Natural killer cell treated with Interleukin-12 subunit alpha and Interleukin-12 subunit beta and Interleukin-15 and Interleukin-18, amount 100 ng/mL, for 72 hours (primary cell): ENCODE measurements around the gene EIF2A. TPM values are rescaled to one million over a fixed set of nuclear protein-coding genes. Genes with fewer than 3 reads are reported as not detected.
"Not testable (repeated sequence)": the region's sequence is repeated elsewhere in the genome, so short reads cannot be mapped to it uniquely, and the experiment has no call there.

Source experiments
- ATAC-seq, 2 donors: fragments of 150-1000 bp; cut with Tn5 transposase in 1 of 2; sonication (Bioruptor Pico), chemical (Tn5 transposase) in 1 of 2; 2 replicates each; pipeline ENCODE4 v1.10.0; 2021
- DNase-seq: peaks from one replicate; pipeline ENCODE4 v3.0.0; 2022; ENCODE audit warnings: low spot score
- H3K27ac Mint-ChIP-seq, 2 donors: 1 replicate in 1 of 2; 2 replicates in 1 of 2; pipeline ENCODE4 v1.8.0; 2022; ENCODE audit warnings: mixed read lengths in 2 of 2, mild to moderate bottlenecking in 1 of 2, moderate library complexity in 1 of 2
- H3K27me3 Mint-ChIP-seq, 2 donors: 1 replicate in 1 of 2; 2 replicates in 1 of 2; pipeline ENCODE4 v1.8.0; 2022; ENCODE audit warnings: mixed read lengths in 2 of 2
- H3K36me3 Mint-ChIP-seq: one replicate; pipeline ENCODE4 v1.8.0; 2022; ENCODE audit warnings: mixed read lengths
- H3K4me1 Mint-ChIP-seq, 2 donors: 1 replicate in 1 of 2; 2 replicates in 1 of 2; pipeline ENCODE4 v1.8.0; 2022; ENCODE audit warnings: low read depth in 2 of 2, mixed read lengths in 2 of 2, mild to moderate bottlenecking in 1 of 2
- H3K4me3 Mint-ChIP-seq: one replicate; pipeline ENCODE4 v1.8.0; 2022; ENCODE audit warnings: mixed read lengths
- H3K9me3 Mint-ChIP-seq: 2 replicates; pipeline ENCODE4 v1.8.0; 2022; ENCODE audit warnings: mixed read lengths
- total RNA-seq, 2 donors: library from RNA; stranded (reverse); gene quantifications; one replicate each; pipeline ENCODE4 v1.2.3, GENCODE V29; 2022

Gene EIF2A
- total RNA-seq, 2 donors from 2014 or later = 98.0 to 114 TPM

DNA sequence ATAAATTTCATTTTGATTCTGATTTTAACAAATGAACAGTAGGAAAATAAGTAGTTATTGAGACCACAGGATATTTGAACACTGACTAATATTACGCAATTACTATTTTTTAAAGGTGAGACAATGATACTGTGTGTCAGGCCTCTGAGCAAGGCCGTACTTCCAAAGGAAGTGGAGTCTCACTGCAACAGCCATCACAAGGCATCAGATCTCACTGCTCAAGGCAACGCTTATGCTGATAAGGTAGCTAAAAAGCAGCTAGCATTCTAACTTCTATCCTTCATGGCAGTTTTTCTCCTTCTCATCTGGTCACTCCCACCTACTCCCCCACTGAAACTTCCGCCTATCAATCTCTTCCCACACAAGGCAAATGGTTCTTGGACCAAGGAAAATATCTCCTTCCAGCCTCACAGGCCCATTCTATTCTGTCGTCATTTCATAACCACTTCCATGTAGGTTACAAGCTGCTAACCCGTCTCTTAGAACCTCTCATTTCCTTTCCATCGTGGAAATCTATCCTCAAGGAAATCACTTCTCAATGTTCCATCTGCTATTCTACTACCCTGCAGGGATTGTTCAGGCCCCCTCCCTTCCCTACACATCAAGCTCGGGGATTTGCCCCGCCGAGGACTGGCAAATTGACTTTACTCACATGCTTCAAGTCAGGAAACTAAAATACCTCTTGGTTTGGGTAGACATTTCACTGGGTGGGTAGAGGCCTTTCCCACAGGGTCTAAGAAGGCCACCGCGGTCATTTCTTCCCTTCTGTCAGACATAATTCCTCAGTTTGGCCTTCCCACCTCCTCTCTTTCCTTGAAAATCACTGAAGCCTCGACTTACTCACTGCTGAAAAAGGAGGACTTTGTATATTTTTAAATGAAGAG lies 54.3 kb downstream of the EIF2A start:
- H3K27me3 Mint-ChIP-seq, H3K36me3 Mint-ChIP-seq, H3K9me3 Mint-ChIP-seq, ATAC-seq, DNase-seq: not testable (repeated sequence)
- peak overlapping the region; percentile 97 for H3K4me3 Mint-ChIP-seq
- H3K27ac Mint-ChIP-seq = peak overlapping the region in 1 of 2 donors; percentile 99
- H3K4me1 Mint-ChIP-seq = peaks cover 27 to 44% of the 10 kb centered on the region in 2 donors

DNA sequence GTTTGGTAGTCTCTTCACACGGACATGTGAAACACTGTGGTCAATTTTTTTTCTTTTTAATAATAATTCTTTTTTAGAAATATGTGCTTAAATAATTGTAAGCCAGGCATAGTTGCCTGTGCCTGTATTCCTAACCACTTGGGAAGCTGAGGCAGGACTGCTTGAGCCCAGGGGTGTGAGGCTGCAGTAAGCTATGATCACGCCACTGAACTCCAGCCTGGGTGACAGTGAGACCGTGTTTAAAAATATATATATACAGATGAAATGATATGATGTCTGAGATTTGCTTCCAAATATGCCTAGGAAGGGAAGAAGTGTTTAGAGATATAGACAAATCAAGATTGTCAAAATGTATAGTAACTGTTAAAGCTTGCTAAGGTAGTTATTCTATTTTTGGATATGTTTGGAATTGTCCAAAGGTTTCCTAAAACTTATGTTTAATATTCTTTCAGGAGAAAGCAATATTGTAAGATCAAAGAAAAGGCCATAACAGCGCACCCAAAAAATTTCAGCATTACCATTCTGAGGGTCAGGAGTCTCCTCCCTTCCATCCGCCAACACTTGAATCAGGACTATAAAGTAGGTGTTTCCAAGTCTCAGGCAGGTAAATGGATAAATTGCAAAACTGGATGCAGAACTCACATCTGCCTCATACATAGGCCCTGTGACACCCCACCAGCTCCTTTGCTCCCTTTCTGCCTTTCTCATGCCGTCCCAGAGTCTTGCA lies 56.0 kb downstream of the EIF2A start:
- Mint-ChIP-seq H3K4me1 (peaks cover 36 to 59% of the 10 kb centered on the region in 2 donors), H3K36me3 (peaks cover 14% of the 10 kb centered on the region), H3K9me3 (no peaks in the 10 kb centered on the region), H3K27me3 (no peaks in the 10 kb centered on the region), H3K27ac (peak overlapping the region; percentile 98 to 99), H3K4me3 (peak overlapping the region; percentile 97)
- DNase-seq (no peak), ATAC-seq (no peak)

DNA sequence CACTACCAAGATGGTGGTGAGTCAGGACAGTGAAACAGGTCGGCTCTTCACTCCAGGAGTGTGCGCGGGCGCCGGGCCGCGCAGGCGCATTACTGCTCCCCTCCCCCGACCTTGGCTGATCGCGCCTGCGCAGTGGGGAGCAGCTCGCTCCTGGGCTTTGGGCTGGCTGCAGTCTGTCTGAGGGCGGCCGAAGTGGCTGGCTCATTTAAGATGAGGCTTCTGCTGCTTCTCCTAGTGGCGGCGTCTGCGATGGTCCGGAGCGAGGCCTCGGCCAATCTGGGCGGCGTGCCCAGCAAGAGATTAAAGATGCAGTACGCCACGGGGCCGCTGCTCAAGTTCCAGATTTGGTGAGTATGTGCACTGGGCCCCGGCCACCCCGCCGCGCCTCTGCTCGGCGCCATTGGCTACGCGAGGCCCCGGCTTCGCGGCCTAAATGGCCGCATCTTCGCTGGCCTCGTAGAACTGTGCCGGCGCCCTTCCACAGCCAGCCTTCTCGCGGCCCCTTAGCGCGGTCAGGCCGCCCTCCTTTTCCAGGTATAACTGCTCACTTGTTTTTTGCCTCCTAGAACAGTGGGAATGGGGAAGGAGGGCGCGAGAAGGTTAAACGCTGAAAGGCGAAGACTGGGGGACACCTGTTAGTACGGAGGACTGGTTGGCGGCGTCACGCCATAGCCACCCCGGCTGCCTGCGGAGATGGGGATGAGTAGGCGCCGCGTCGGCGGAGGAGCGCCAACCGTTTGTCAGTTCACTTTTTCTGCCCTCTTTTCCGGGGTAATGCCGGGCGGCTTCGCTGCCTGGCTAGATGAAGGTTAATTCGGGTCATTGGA lies 56.8 kb downstream of the EIF2A start, which contains the start of gene SELENOT:
Gene SELENOT (plus strand): TSS at position 169 of the 827 bp plus-strand sequence. CDS start 42 bp downstream, at position 211.
- Mint-ChIP-seq H3K27ac (peak within 1 kb of the TSS; percentile 98 to 99), H3K4me3 (peak within 1 kb of the TSS; percentile 97), H3K36me3 (peaks cover 16% of the 10 kb centered on the region), H3K27me3 (no peaks in the 10 kb centered on the region), H3K4me1 (peaks cover 40 to 67% of the 10 kb centered on the region in 2 donors), H3K9me3 (no peaks in the 10 kb centered on the region)
- DNase-seq (peak; percentile 95), ATAC-seq (peak; percentile 94 to 95)

DNA sequence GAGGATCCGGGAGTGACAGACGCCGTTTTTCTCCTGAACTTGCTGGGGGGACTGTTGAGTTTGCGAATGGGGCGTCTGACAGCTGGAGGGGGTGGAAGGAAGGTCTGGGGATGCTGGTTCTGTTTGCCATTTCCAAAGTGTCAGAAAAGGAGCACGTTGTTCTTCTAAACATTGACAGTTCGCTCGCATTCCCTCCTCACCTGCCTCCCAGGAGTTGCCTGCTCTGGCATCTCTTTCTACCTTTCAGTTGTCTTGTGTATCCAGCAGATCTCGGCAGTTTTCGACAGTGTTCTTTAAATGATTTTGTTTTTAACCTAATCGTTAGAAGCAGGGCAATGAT lies 57.4 kb downstream of the EIF2A start:
- Mint-ChIP-seq H3K27ac (peak overlapping the region; percentile 98 to 99), H3K27me3 (no peaks in the 10 kb centered on the region), H3K4me3 (peak overlapping the region; percentile 97), H3K4me1 (peaks cover 42 to 70% of the 10 kb centered on the region in 2 donors), H3K36me3 (peaks cover 16% of the 10 kb centered on the region), H3K9me3 (no peaks in the 10 kb centered on the region)
- peak in 1 of 2 donors; percentile 1 for ATAC-seq
- no peak for DNase-seq

DNA sequence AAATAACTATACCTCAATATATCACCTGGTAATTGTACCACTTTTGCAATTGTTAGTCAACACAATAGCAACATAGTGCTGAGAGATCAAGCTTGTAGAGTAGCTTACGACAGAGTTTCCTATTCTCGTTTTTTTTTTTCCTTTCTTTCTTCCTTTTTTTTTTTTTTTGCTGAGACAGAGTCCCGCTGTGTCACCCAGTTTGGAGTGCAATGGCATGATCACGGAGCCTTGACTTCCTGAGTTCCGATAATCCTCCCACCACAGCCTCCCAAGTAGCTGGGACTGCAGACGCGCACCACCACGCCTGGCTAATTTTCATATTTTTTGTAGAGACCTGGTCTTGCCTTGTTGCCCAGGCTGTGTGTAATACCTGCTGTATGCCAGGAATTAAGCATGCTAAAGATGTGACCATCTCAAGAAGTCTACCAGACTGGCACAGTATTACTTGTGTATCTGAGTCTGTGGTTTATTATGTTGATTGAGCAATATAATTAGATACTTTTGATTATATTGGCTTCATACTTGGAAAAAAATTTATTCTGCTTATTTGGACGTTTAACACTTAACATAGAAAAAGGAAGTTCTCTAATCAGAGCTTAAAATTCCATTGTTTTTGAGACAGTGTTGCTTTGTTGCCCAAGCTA lies 59.5 kb downstream of the EIF2A start:
- H3K4me3 Mint-ChIP-seq = peak overlapping the region; percentile 83
- DNase-seq = no peak

DNA sequence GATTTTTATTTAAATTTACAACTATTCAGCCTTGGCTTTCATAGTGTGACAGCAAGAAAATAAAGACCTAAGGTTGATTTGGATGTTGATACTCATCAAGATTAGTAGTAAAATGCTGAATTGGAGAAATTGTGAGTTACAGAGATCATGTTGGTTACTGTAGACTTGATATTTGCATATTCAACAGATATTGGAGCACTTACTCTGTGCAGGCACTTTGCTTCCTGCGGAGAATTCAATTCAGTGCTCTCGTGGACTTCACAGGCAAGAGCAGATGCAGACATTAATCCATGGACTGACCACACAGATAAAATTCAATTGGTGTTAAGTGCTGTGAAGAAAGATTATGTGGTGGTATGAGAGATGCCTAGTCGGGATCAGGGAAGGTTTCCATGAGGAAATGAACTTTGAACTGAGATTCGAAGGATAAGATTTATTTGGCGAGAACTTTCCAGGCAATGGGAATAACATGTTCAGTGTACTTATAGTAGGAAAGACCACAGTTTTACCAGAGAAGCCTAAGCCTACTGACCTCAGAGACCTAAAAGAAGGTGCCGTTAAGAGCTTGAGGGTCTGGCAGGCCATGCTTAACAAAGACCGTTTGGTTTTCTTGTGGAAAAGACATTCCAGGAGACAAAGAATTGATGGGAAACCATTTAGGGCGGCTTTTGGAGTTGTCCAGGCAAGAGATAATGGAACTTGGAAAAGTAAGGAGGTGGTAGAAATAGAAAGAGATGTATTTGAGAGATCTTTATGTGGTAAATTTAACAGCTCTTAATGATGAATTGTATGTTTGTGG lies 60.9 kb downstream of the EIF2A start:
- Mint-ChIP-seq H3K36me3 (peaks cover 16% of the 10 kb centered on the region), H3K27ac (peak overlapping the region; percentile 81 to 98), H3K4me3 (peak overlapping the region; percentile 20), H3K4me1 (peaks cover 50 to 74% of the 10 kb centered on the region in 2 donors), H3K27me3 (no peaks in the 10 kb centered on the region), H3K9me3 (no peaks in the 10 kb centered on the region)
- ATAC-seq = no peak
- no peak for DNase-seq

More for the DNA sequence above, 59.5 kb downstream of the EIF2A start:
- Mint-ChIP-seq H3K36me3 (peaks cover 16% of the 10 kb centered on the region), H3K27ac (peak overlapping the region; percentile 81 to 98), H3K9me3 (no peaks in the 10 kb centered on the region), H3K27me3 (no peaks in the 10 kb centered on the region), H3K4me1 (peaks cover 57 to 80% of the 10 kb centered on the region in 2 donors)
- no peak for ATAC-seq

DNA sequence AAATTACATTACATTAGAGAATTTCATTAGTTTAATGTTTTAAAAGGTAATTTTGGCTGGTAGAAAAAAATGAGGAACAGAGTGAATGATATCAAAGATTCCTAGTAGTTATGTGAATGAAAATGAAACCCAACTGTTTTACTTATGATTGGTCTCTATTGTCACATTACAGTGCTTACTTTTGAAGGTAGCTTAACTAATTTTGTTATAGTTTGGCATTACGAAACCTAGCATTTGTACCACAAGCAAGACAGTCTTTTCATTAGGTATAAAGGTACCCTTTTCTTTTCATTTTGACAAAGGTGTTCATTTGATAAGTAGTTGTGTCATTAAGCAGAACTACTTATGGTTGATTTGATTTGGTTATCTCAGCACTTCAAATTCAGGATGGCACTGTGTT lies 63.4 kb downstream of the EIF2A start:
- Mint-ChIP-seq H3K4me1 (peaks cover 56 to 79% of the 10 kb centered on the region in 2 donors), H3K27me3 (no peaks in the 10 kb centered on the region), H3K9me3 (no peaks in the 10 kb centered on the region), H3K27ac (peak overlapping the region; percentile 60), H3K36me3 (peaks cover 33% of the 10 kb centered on the region), H3K4me3 (peak overlapping the region; percentile 56)
- DNase-seq (no peak), ATAC-seq (no peak)

DNA sequence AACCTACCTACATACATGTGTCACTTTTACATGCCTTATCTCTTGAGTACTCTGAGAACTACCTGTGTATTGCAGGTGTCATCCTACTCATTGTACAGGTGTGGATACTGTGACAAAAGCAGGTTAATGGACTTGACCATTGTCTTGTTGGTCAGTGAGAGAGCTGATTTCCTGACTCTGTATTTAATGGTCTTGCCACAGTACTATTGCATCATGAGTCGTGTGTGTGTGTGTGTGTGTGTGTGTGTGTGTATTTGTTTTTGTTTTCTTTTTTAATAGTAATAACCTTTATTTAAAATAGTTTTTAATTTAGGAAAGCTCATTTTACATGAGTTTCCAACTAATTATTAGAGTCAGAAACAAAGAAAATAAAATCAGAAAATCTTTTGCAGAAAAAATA lies 64.2 kb downstream of the EIF2A start:
- Mint-ChIP-seq H3K4me3 (peak overlapping the region; percentile 56), H3K27ac (peak overlapping the region; percentile 60), H3K9me3 (no peaks in the 10 kb centered on the region), H3K27me3 (no peaks in the 10 kb centered on the region), H3K4me1 (peaks cover 55 to 77% of the 10 kb centered on the region in 2 donors), H3K36me3 (peaks cover 31% of the 10 kb centered on the region)
- DNase-seq = no peak
- no peak for ATAC-seq

DNA sequence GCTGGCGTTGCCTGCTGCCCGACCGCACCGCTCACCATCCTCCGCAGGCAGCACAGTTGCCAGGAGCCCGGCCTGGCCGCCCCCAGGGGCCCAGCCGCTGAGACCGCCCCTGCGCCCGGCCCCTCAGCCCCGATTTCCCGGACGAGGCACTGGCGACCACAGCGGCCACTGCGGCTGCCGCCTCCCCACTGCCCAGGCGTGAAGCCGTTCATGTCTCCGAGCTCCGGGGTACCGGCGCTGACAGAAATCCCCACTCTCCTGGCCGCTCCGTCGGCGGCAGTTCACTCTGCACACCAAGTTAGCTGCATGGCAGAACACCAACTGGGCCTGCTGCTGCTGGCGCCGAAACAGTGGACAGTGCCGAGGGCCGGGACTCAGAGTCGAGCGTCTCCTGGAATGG lies 65.1 kb downstream of the EIF2A start:
- Mint-ChIP-seq H3K4me3 (no peak overlapping the region), H3K27ac (no peak overlapping the region), H3K36me3 (peaks cover 26% of the 10 kb centered on the region), H3K27me3 (no peaks in the 10 kb centered on the region), H3K9me3 (no peaks in the 10 kb centered on the region), H3K4me1 (peaks cover 51 to 71% of the 10 kb centered on the region in 2 donors)
- DNase-seq = no peak
- ATAC-seq = no peak

DNA sequence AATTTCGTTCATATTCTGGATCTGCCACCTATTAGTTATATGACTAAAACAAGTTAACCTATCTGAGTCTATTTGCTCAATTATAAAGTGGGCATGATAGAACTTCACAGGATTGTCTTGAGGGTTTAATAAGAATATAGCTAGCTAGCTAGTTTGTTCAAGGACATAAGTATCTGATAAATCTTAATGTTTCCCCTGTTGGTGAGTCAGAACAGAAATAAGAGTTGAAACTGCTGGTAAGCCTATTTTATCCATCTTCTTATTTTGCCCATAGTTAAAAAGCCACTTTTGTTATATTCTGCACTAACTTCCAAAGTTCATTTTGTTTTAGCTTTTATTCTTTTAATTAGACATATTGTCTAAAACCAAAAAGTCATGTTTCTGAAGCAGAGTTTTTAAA lies 65.9 kb downstream of the EIF2A start:
- ATAC-seq (no peak), DNase-seq (no peak)
- H3K27me3 Mint-ChIP-seq = no peaks in the 10 kb centered on the region
- H3K9me3 Mint-ChIP-seq = no peaks in the 10 kb centered on the region
- H3K36me3 Mint-ChIP-seq = peaks cover 21% of the 10 kb centered on the region
- H3K27ac Mint-ChIP-seq = peak overlapping the region; percentile 9 to 49
- H3K4me1 Mint-ChIP-seq = peaks cover 50 to 68% of the 10 kb centered on the region in 2 donors
- no peak overlapping the region for H3K4me3 Mint-ChIP-seq

DNA sequence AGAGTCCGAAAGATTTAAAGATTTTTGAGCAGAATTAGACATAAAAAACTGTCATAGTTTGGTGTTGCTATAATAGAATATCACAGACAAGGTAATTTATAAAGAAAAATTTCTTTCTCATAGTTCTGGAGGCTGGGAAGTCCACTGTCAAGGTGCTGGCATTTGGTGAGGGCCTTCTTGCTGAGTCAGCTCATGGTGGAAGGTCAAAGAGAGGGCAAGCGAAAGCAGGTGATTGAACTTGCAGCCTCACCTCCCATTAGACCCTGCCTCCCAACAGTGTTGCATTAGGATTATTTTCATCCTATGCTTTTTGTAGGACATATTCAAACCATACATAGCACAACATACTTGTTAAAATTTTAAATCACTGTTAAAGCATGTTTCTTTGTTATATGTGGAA lies 66.4 kb downstream of the EIF2A start:
- no peaks in the 10 kb centered on the region for H3K27me3 Mint-ChIP-seq
- peaks cover 46 to 62% of the 10 kb centered on the region in 2 donors for H3K4me1 Mint-ChIP-seq
- ATAC-seq = no peak
- H3K27ac Mint-ChIP-seq = peak overlapping the region; percentile 9 to 49
- H3K9me3 Mint-ChIP-seq = no peaks in the 10 kb centered on the region
- peaks cover 17% of the 10 kb centered on the region for H3K36me3 Mint-ChIP-seq
- no peak for DNase-seq
- peak overlapping the region; percentile 30 for H3K4me3 Mint-ChIP-seq

DNA sequence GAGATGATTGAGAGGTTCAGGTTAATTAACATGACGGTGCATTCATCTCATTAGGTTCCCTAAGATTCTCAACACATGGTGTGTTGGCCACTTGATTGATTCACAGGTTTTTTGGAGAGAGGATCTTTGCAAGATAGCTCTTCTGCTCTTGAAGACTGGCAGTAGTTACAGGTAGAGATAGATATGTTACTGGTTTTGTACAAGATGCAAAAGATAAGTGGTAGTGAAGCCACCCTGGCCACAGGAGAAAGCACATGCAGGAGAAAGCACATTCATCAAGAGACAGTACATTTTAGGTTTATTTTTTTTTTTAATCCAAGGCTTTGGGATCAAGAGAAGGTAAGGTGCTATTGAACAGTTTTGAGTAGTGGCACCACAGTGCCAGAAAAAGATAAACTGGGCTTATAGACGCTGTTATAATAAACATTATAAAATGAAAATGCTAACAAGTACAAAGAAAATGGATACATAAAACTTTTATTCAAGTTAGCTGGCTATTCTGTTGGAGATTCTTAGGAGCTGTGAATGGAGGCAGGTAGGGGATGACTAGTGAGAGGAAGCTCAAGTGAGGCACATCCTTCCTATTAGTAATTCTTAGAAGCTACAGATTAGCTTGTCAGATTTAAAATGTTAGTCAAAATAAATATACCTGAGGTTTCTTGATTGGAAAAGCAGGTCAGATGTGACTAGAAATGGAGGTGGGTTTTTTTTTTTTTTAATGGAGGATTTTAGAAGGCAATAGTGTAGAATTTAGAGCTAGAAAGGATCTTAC lies 67.3 kb downstream of the EIF2A start:
- Mint-ChIP-seq H3K27ac (peak overlapping the region; percentile 9 to 49), H3K4me3 (peak overlapping the region; percentile 30), H3K27me3 (no peaks in the 10 kb centered on the region), H3K36me3 (peaks cover 17% of the 10 kb centered on the region), H3K4me1 (peaks cover 50 to 56% of the 10 kb centered on the region in 2 donors), H3K9me3 (no peaks in the 10 kb centered on the region)
- ATAC-seq = peak in 1 of 2 donors; percentile 68
- DNase-seq = no peak
